NCI-H226 (cell line): ENCODE results near the gene RPAP2.

Experiments
- DNase-seq: peaks from one replicate; pipeline ENCODE4 v3.0.0-alpha.2; 2015

Gene RPAP2

DNA sequence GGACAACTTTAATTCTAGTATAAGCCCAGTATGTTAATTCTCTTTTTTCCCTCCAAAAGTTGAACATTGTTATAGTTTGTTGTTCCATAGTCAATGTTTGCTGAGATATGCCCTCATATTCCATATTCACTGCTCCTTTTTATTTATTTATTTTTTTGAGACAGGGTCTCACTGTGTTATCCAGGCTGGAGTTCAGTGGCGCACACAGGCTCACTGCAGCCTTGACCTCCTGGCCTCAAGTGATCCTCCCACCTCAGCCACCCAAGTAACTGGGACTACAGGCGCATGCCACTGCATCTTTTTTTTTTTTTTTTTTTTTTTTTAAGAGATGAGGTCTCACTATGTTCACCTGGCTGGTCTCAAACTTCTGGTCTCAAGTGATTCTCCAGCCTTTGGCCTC is 149.1 kb downstream of the RPAP2 start:
- no peak for DNase-seq
